GM23338 (cell line): ENCODE measurements around the gene GLRA2. TPM values are rescaled to one million over a fixed set of nuclear protein-coding genes. Genes with fewer than 3 reads are reported as not detected.

ENCODE experiments used
- ATAC-seq: fragments of 200-7000 bp; cut with Tn5 transposase; 3 replicates; pipeline ENCODE4 v1.9.1; 2020
- DNase-seq: peaks from one replicate; pipeline ENCODE4 v3.0.0-alpha.2; 2015; ENCODE audit warnings: low spot score
- H2AFZ ChIP-seq: fragments of 200-600 bp; sonication (generic); 2 replicates; pipeline ENCODE4 v1.8.0; 2016; ENCODE audit warnings: antibody characterized with exemption, mild to moderate bottlenecking, moderate library complexity
- H3F3A ChIP-seq: fragments of 200-600 bp; sonication (generic); replicated peaks from 2 replicates; pipeline ENCODE4 v1.8.0; 2017; ENCODE audit warnings: antibody characterized with exemption, mixed run types, low read depth
- H3K27ac ChIP-seq: fragments of 200-600 bp; sonication (generic); 2 replicates; pipeline ENCODE4 v1.6.1; 2016; ENCODE audit warnings: low read depth
- H3K27me3 ChIP-seq: fragments of 200-600 bp; sonication (generic); 2 replicates; pipeline ENCODE4 v1.8.0; 2016; ENCODE audit warnings: mild to moderate bottlenecking, mixed run types, moderate library complexity; ENCODE audit not compliant: insufficient read depth
- H3K36me3 ChIP-seq: fragments of 200-600 bp; sonication (generic); 2 replicates; pipeline ENCODE4 v1.8.0; 2016; ENCODE audit warnings: mild to moderate bottlenecking; ENCODE audit not compliant: insufficient read depth
- H3K4me1 ChIP-seq: fragments of 200-600 bp; sonication (generic); 2 replicates; pipeline ENCODE4 v1.8.0; 2016; ENCODE audit warnings: mild to moderate bottlenecking, moderate library complexity; ENCODE audit not compliant: insufficient read depth
- H3K4me2 ChIP-seq: fragments of 200-600 bp; sonication (generic); 2 replicates; pipeline ENCODE4 v1.7.1; 2017; ENCODE audit warnings: mixed run types
- H3K4me3 ChIP-seq: fragments of 200-600 bp; sonication (generic); 2 replicates; pipeline ENCODE4 v1.6.1; 2016; ENCODE audit warnings: mixed run types
- H3K79me2 ChIP-seq: fragments of 200-600 bp; sonication (generic); replicated peaks from 2 replicates; pipeline ENCODE4 v1.8.0; 2017; ENCODE audit warnings: mild to moderate bottlenecking; ENCODE audit not compliant: insufficient read depth
- H3K9me2 ChIP-seq: fragments of 200-600 bp; sonication (generic); 2 replicates; pipeline ENCODE4 v1.8.0; 2017; ENCODE audit not compliant: insufficient read depth
- H4K20me1 ChIP-seq: fragments of 200-600 bp; sonication (generic); replicated peaks from 2 replicates; pipeline ENCODE4 v1.8.0; 2017; ENCODE audit warnings: mild to moderate bottlenecking; ENCODE audit not compliant: insufficient read depth
- H3K27ac Mint-ChIP-seq: 2 replicates; pipeline ENCODE4 v1.8.0; 2020; ENCODE audit warnings: inconsistent platforms, mild to moderate bottlenecking, moderate library complexity, mixed read lengths
- H3K27me3 Mint-ChIP-seq: 3 replicates; pipeline ENCODE4 v1.8.0; 2022; ENCODE audit warnings: low read depth, mild to moderate bottlenecking, moderate library complexity, mixed read lengths, inconsistent platforms; ENCODE audit not compliant: insufficient read depth, poor library complexity
- H3K36me3 Mint-ChIP-seq: 3 replicates; pipeline ENCODE4 v1.8.0; 2021; ENCODE audit warnings: low read depth, mild to moderate bottlenecking, inconsistent platforms, moderate library complexity, mixed read lengths
- H3K4me1 Mint-ChIP-seq: 3 replicates; pipeline ENCODE4 v1.8.0; 2020; ENCODE audit warnings: mild to moderate bottlenecking, inconsistent platforms, mixed read lengths
- H3K4me3 Mint-ChIP-seq: 3 replicates; pipeline ENCODE4 v1.8.0; 2021; ENCODE audit warnings: moderate library complexity, mild to moderate bottlenecking, inconsistent platforms, mixed read lengths
- H3K9me3 Mint-ChIP-seq: 3 replicates; pipeline ENCODE4 v1.8.0; 2020; ENCODE audit warnings: moderate library complexity, mild to moderate bottlenecking, inconsistent platforms, mixed read lengths
- CREB1 ChIP-seq: fragments of 250-450 bp; sonication (Bioruptor Pico); IDR thresholded peaks from 2 replicates; pipeline ENCODE4 v1.5.0; 2020; ENCODE audit warnings: low read depth, mild to moderate bottlenecking, moderate library complexity
- ETS1 ChIP-seq: IDR thresholded peaks from 2 replicates; pipeline ENCODE4 v1.6.1; 2016; ENCODE audit warnings: antibody characterized with exemption
- POLR2AphosphoS5 ChIP-seq: IDR thresholded peaks from 2 replicates; pipeline ENCODE4 v1.6.1; 2016; ENCODE audit warnings: antibody characterized with exemption, low read depth
- ZNF114 ChIP-seq: fragments of 250-450 bp; sonication (Bioruptor Pico); IDR thresholded peaks from 2 replicates; pipeline ENCODE4 v1.5.0; 2020; ENCODE audit warnings: mild to moderate bottlenecking, moderate library complexity
- ZNF462 ChIP-seq: fragments of 250-450 bp; sonication (Bioruptor Pico); IDR thresholded peaks from 2 replicates; pipeline ENCODE4 v1.5.0; 2020; ENCODE audit warnings: mild to moderate bottlenecking, moderate library complexity
- polyA plus RNA-seq: library from polyadenylated mRNA; unstranded; fragments of >200 nt; fragmentation: Nextera tagmentation; extraction: Ambion mirVana; gene quantifications from 2 replicates; pipeline ENCODE4 v1.2.1, GENCODE V29; 2016
- total RNA-seq: library from RNA; depleted of rRNA; stranded (reverse); fragments of >200 nt; shearing (Covaris generic); gene quantifications from 2 replicates; pipeline ENCODE4 v1.2.3, GENCODE V29; 2014
- TF ChIP-seq, protein P1 (sequence below): IDR thresholded peaks from one replicate; pipeline ENCODE4 v1.6.1; 2018; ENCODE audit warnings: antibody characterized with exemption; ENCODE audit not compliant: unreplicated experiment

GLRA2 gene
- total and polyA plus RNA-seq, 2 experiments from 2014 or later: not detected

- no peak for TF ChIP-seq ZNF462 (CRISPR knock-in tag)
Measured at GRCh38 chrX:14641681-14642655, 112.6 kb downstream of the GLRA2 start (continued).

GRCh38 chrX:14660970-14661369 is 131.6 kb downstream of the GLRA2 start:
- Histone ChIP-seq H3K9me2 (no peaks in the 10 kb centered on the region), H3K4me1 (no peaks in the 10 kb centered on the region), H2AFZ (no peak overlapping the region), H3K79me2 (no peaks in the 10 kb centered on the region), H3K4me2 (no peak overlapping the region), H3K36me3 (no peaks in the 10 kb centered on the region), H3K4me3 (no peak overlapping the region), H3K27ac (no peak overlapping the region), H3F3A (no peaks in the 10 kb centered on the region), H3K27me3 (no peaks in the 10 kb centered on the region), H4K20me1 (no peaks in the 10 kb centered on the region)
- ATAC-seq (no peak), DNase-seq (no peak)
- no peaks in the 10 kb centered on the region for H3K4me1 Mint-ChIP-seq
- no peak overlapping the region for H3K4me3 Mint-ChIP-seq
- H3K36me3 Mint-ChIP-seq: no peaks in the 10 kb centered on the region
- H3K27me3 Mint-ChIP-seq: no peaks in the 10 kb centered on the region
- no peaks in the 10 kb centered on the region for H3K9me3 Mint-ChIP-seq
- no peak overlapping the region for H3K27ac Mint-ChIP-seq
- TF ChIP-seq CREB1 (CRISPR knock-in tag) (no peak), ETS1 (no peak), POLR2AphosphoS5 (no peak), ZNF114 (CRISPR knock-in tag) (no peak)
- TF ChIP-seq, protein P1, sequence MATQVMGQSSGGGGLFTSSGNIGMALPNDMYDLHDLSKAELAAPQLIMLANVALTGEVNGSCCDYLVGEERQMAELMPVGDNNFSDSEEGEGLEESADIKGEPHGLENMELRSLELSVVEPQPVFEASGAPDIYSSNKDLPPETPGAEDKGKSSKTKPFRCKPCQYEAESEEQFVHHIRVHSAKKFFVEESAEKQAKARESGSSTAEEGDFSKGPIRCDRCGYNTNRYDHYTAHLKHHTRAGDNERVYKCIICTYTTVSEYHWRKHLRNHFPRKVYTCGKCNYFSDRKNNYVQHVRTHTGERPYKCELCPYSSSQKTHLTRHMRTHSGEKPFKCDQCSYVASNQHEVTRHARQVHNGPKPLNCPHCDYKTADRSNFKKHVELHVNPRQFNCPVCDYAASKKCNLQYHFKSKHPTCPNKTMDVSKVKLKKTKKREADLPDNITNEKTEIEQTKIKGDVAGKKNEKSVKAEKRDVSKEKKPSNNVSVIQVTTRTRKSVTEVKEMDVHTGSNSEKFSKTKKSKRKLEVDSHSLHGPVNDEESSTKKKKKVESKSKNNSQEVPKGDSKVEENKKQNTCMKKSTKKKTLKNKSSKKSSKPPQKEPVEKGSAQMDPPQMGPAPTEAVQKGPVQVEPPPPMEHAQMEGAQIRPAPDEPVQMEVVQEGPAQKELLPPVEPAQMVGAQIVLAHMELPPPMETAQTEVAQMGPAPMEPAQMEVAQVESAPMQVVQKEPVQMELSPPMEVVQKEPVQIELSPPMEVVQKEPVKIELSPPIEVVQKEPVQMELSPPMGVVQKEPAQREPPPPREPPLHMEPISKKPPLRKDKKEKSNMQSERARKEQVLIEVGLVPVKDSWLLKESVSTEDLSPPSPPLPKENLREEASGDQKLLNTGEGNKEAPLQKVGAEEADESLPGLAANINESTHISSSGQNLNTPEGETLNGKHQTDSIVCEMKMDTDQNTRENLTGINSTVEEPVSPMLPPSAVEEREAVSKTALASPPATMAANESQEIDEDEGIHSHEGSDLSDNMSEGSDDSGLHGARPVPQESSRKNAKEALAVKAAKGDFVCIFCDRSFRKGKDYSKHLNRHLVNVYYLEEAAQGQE: no peak
